Activated CD4-positive, alpha-beta T cell treated with anti-CD3 and anti-CD28 coated beads, Interleukin-2, Interleukin-4, amounts not matched to agents 100 ng/mL and 50 ng/mL, durations not matched to agents 16 hours and 8 hours (primary cell): Measurements from ENCODE around the gene KREMEN2.

Experiments
- DNase-seq: peaks from one replicate; pipeline ENCODE4 v3.0.0-alpha.2; 2020; ENCODE audit warnings: low spot score

KREMEN2 gene

DNA sequence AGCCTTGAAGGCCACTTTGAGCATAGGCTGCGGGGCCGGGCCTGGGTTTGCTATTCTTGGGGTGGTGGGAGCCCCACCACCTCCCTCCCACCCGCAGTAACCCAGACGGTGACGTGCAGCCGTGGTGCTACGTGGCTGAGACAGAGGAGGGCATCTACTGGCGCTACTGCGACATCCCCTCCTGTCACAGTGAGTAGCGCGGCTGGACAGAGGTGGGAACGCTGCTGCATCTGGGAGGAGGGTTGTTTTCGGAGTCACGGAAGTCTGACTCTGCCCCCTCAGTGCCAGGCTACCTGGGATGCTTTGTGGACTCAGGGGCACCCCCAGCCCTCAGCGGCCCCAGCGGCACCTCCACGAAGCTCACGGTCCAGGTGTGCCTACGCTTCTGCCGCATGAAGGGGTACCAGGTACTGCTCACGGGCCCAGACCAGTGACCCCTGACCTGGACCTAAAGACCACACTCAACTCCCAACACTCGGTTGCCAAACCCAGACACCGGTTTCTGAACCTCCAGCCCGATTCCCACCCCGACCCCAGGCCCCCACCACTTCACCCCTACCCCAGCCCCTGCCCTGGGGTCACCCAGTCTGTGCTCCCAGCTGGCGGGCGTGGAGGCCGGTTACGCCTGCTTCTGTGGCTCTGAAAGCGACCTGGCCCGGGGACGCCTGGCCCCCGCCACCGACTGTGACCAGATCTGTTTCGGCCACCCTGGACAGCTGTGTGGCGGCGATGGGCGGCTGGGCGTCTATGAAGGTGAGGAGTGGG is 2.1 kb downstream of the KREMEN2 start:
- DNase-seq: no peak

DNA sequence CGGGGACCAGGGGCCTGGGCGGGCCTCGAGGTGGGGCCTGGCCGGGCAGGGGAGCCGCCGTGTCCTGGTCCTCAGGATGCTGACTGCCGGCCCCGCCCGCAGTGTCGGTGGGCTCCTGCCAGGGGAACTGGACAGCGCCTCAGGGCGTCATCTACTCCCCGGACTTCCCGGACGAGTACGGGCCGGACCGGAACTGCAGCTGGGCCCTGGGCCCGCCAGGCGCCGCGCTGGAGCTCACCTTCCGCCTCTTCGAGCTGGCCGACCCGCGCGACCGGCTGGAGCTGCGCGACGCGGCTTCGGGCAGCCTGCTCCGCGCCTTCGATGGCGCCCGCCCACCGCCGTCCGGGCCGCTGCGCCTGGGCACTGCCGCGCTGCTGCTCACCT is 2.7 kb downstream of the KREMEN2 start:
- DNase-seq: no peak

DNA sequence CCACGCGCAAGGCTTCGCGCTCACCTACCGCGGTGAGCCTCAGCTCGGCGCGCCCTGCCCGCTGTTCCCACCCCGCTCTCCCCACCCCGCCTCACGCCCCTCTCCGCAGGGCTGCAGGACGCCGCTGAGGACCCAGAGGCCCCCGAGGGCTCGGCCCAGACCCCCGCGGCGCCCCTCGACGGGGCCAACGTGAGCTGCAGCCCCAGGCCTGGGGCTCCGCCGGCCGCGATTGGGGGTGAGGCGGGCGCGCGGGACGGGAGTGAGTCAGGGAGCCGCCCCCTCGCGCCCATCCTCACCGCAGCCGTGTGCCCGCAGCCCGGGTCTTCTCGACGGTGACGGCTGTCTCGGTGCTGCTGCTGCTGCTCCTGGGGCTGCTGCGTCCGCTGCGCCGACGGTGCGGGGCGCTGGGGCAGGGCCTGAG is 3.1 kb downstream of the KREMEN2 start:
- no peak for DNase-seq

DNA sequence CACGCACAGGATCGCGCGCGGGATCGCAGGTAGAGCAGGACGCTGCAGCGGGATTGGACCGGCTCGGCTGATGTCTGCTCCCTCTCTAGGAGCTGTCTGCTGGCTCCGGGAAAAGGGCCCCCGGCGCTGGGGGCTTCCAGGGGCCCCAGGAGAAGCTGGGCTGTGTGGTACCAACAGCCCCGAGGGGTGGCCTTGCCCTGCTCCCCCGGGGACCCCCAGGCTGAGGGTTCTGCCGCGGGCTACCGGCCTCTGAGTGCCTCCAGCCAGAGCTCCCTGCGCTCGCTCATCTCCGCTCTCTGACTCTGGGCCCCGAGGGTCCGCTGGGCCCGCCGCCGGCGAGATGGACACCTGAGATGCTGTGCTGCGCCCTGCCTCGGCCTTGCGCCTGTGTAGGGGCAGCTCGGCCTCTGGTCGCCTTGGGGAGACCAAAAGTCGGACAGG is 3.7 kb downstream of the KREMEN2 start:
- DNase-seq: no peak

DNA sequence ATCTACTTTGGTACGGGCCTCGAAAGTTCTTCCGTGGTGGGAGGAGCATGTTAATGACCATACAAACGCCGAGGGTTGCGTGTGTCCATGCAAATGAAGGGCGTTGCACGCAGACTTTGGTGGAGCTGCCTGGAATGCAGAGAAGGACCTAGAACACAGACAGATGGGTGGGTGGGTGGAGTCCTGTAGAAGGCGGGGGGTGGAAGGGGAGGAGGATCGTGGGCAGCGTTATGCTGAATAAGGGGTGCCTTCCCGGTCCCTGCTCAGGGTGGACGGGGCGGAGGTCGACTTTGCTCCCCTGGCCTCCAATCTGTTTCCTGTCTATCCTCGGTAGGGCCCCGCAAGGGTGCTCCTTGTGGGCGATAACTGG is 4.3 kb downstream of the KREMEN2 start:
- DNase-seq: no peak

DNA sequence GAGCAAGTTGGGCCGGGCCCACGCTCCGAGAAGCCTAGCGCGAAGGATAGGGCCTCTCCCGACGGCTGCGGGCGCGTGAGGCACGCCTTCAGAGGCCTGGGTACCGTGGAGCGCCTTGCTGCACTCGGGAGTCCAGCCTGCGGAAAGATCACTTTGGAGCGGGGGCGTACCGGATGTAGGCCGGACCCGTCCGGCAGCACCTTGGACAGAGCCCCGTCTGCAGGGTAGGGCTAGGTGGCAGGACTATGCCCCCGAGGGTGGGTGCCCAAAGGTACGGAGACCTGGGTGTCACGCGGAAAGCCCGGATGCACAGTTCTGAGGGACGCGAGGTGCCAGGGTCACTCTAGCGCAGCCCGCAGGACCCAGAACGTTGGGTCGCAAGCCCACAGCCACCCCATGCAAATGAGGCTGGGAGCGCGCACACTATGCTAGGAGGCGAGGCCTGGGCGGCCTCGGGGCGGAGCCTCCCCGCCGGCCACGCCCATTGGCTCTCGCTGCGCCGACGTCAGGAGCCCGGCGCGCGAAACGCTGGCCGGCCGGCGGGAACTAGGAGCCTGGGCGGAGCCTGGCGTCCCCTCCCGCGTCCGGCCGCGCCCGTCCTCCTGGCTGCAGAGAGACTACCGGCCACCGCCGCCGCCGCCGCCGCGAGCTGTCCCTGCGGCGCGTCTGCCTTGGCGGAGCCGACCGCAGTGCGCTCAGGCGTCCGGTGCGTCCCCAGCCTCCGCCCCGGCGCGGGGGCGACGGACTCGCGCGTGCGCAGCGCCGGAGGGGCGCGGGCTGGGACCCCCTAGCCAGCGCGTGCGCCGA is 4.9 kb downstream of the KREMEN2 start, which contains the start of gene PAQR4:
TSS of gene PAQR4 (plus strand) at position 611 of the 807 bp plus-strand sequence. CDS start 327 bp downstream, outside the sequence.
- DNase-seq: peak; percentile 90

DNA sequence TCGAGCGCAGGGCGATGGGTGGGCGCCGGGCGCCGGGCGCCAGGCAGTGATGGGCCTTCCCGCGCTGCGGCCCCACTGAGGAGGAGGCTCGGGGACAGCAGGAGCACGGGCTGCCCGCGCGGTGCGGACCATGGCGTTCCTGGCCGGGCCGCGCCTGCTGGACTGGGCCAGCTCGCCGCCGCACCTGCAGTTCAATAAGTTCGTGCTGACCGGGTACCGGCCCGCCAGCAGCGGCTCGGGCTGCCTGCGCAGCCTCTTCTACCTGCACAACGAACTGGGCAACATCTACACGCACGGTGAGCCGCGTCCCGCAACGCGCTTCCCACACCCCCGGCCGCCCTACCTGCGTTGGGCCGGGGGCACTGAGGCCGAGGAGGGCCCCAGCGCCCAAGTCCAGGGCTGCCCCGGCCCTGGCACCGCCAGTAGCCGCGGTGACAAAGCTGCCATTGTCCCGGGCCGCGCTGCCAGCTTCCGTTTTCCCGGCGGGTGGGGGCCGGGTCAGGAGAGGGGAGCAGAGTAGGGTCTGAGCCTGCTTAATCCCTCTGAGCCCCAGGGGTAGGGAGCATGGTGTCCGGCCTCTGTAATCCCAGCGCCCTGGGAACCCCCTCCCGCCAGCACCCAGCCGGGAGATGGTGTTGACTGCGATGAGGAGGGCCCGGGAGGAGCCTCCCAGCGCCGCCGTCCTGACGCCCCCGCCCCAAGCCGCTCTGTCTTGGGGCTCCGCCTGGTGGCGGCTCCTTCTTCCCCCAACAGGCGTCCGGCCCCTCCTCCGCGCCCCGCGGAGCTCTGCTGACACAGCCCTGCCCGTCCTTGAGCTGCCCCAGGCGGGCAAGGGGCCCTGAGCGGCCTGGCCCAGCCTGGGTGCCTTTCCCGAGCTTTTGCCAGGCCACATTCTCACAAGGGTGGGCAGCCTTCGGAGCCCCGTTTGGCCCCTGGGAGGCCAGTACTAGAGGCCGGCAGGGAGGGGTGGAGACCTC is 5.8 kb downstream of the KREMEN2 start:
- peak; percentile 87 for DNase-seq

DNA sequence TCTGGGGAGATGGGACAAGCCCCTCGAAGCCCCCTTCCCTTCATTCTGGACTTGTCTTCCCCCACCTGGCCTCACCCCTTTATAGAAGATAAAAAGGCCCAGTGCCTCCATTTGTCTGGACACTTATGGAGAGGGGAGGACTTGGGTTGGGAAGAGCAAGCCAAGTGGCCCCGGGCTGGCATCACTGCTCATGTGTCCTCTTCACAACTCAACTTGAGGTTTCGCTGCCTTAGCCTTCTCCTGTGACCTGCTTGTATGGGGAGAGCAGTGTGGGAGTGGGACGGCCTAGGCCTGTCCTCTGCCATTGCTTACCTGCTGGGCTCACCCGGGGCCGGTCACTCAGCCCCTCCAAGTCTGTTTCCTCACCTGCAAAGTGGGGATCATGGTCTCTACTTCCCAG is 6.5 kb downstream of the KREMEN2 start:
- DNase-seq: no peak

DNA sequence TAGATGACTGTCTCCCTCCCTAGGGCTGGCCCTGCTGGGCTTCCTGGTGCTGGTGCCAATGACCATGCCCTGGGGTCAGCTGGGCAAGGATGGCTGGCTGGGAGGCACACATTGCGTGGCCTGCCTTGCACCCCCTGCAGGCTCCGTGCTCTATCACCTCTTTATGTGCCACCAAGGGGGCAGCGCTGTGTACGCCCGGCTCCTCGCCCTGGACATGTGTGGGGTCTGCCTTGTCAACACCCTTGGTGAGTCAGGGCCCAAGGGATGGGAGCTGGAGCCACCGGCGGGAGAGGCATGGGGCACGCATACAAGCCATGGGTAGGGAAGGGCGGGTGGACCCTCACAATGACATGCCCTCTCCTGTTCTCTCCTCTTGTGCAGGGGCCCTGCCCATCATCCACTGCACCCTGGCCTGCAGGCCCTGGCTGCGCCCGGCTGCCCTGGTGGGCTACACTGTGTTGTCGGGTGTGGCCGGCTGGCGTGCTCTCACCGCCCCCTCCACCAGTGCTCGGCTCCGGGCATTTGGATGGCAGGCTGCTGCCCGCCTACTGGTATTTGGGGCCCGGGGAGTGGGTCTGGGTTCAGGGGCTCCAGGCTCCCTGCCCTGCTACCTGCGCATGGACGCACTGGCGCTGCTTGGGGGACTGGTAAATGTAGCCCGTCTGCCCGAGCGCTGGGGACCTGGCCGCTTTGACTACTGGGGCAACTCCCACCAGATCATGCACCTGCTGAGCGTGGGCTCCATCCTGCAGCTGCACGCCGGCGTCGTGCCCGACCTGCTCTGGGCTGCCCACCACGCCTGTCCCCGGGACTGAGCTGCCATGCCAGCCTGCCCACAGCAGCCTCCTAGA is 7.3 kb downstream of the KREMEN2 start:
- DNase-seq: no peak

DNA sequence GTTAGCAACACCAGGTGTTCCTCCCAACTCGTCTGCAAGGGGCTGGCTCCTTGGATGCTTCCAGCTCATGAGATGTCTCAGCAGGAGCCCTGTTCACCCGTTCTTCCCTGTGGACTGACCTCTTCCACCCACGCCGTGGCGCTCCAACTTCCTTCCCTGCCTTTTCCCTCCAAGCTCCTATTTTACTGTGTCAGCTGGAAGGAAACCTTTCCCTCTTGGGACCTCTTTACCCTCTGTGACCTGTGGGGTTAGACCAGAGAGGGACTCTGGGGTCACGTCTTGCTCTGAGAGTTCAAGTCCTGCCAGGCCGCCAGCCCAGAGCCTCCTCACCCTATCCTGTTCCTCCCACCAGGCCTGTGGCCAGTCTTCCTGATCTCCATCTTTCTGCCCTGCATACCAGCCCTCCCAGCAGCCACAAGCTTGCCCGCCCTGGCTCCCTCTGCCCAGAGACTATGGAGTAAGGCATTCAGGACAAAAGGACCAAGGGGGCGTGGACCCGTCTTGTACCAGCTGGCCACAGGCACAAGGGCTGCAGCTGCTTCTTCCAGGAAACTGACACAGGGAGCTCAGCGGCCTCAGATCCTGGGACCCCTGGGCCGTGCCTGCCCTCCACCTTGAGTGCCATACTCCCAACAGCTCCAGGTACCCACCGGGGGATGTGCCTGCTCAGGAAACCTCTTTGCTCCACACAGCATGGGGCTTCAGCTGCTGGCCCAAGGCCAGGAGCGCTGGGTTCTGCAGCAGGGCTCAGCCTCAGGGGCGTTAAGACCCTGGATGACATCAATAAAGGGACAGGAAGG is 8.1 kb downstream of the KREMEN2 start:
- no peak for DNase-seq

DNA sequence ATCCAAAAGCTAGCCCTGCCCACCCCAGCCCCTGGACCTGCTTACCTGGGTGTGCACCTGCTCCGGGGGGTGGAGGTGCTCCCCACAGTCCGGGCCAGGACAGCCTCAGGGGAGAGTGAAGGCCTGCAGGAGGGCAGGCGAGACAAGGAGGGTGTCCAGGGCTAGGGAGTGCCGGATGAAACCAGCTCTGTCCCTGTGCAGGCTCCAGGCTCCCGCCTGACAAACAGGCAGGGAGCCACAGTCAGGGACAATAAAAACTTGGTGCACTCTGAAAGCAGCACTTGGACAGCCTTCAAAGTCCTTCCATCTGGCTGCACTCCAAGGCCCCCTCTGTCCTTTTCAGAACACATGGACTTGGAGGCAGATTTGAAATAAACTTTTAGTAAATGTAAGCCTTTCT is 9.0 kb downstream of the KREMEN2 start:
- no peak for DNase-seq

DNA sequence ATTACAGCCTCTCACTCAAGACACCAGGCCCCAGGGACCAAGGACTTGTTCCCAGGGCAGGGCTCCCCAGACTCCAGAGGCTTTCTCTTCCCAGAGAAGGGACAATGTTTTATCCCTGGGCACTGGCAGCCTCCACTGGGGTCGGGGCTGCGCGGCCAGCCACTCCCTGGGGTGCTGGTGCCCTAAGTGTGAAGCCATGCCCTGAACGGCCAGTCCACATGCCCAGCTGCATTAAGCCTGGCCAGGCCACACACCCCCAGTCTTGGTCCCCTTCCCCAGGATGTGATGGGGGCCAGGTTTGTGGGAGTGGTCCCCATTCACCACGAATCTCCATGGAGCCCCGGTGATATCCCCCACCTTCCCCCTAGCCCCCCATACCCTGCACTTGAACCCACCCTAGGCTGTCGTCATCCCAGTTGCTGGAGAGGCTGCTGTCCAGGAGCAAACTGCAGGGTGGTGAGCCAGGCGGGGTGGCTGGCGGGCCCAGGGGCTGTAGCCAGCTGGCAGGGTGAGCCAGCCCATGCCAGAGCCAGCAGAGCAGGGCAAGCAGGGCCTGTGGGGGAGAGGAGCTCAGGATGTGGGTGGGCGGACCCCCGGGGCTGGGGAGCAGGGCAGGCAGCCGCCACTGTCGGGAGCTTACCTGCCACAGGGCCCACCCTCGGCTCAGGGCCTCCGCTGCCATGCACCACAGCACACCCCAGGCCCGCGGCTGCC is 9.7 kb downstream of the KREMEN2 start:
- DNase-seq: no peak

DNA sequence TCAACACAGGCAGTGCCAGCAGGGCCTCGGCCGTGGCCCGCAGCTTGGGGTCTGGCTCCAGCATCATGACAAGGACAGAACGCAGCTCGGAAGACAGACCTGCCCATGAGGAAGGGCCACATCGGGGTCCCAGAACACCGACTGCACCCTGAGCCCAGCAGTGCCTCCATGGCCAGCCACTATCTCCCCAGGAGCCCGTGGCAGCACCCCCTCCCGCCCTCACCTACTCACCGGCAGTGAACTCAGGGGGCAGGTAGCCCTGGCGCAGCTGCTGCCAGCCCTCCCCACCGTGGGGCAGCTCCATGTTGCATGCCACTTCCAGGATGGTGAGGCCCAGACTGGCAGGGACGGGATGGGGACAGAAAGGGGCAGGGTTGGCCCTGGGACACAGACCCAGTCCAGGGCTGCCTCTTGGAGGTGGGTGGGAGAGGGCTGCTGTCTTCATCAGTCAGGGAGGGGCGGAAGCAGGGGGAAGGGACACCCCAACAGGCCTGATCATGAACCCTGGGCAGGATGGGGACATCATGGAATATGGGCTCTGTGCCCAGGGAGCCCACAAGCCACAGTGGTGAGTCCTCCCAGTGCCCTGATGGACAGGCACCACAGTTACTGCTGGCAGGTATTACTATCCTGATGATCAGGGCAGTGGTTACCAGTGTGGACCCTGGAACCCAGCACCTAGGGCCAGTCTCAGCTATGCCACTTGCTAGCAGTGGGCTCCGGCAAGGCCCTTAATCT is 10.4 kb downstream of the KREMEN2 start:
- no peak for DNase-seq

DNA sequence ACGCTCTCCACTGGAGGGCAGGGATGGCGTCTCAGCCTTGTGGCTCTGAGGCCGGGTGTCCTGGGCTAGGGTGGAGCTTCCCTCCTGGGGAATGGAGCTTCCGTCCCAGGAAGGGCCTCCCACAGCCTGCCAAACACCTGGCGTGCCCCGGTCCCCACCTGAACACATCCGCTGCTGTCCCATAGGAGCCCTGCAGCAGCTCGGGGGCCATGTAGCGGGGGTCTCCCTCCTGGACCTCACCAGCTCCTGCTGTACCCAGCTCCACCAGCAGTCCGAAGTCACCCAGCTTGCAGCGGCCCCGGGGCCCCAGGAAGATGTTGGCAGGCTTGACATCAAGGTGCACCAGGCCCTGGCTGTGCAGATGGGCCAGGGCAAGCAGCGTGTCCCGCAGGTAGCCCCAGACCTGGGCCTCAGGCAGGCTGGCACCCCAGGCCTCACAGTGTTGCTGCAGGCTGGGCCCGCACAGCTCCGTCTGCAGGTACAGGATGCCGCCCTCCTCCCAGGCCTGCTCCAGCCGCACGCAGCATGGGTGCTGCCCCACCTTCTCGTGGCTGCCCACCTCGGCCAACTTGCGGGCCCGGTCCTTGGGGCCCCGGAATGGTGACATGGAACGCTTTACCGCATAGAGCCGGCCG is 11.2 kb downstream of the KREMEN2 start:
- no peak for DNase-seq

DNA sequence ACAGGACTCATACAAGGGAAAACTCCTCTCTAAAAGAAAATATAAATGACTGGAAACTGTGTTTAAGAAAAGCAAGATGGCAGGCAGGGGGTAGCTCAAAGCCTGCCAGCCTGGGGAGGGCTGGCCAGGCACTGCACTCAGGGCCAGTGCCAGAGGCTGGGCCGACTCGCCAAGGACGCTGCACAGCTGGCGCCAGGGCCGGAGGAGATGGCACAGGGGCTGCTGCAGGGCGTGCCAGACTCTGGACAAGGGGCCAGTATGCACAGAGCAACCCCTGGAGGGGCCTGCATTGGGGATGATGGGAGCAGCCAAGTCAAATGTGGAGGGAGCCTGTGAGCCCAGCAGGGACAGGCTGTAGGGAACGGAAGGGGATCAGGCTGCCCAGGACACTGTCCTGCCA is 12.1 kb downstream of the KREMEN2 start:
- DNase-seq: no peak

DNA sequence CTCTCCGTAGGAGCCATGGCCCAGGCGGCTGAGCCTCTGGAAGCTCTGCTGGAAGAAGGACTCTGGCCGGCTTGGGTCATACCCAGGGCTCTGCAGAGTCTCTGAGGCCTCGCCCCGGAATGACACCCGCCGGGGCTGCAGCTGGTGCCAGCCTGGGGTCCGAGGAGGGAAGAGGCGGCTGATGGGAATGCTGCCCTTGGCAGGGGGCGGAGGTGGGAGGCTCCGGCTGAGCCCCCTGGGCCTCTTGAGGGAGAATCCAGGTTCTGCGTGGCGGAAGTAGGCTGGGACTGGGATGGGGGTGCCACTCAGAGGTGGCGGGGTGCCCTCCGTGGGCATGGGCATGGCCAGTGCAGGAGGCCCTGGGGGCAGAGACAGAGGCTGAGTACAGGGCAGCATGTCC is 12.6 kb downstream of the KREMEN2 start:
- no peak for DNase-seq

DNA sequence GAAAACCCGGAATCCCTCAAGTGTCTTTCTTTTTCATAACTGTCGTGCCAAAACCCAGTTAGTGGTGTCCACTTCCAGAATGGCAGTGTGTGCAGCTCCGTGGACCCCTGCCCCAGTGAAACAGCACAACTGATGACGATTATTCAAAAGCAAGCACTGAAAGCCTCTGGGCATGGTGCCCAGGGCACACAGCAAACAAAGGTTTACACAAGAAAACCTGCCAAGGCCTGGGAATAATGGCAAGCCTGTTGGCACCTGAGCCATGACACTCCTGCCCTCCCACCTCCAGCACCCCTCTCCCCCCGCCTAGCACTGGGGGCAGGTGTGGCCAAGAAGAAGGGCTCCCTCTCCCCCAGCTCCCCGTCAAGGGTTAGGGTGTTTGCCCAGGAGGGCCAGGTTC is 13.4 kb downstream of the KREMEN2 start:
- no peak for DNase-seq

DNA sequence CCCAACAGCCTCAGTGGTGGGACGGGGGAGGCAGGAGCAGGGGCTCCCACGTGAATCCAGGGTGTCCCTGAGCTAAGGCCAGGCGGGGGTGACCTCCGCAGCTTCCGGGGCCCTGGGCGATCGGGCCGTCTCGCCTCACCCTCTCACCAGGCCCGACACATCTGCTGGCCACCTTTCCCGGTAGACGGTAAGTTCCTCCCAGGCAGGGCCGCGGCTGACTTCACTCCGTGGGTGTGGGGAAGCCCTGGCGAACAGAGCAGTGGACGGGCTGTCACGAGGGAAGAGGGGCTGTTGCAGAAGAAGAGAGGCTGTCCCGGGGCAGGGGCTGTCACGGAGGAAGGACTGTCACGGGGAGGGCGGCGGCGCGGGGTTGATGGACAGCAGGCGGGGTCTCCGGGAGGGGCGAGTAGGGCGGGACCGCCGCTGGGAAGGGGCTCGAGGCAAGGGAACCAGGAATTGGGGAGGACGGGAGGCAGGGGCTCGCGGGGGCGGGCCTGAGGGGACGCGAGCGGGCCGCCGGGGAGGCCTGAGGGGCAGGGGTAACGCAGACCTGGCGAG is 15.7 kb downstream of the KREMEN2 start:
- DNase-seq: no peak
